Breast epithelium (tissue), 3 donors: ENCODE data around the gene MAP3K5.

ENCODE experiments used
- CTCF ChIP-seq, 3 donors: fragments of 450-650 bp; IDR thresholded peaks; one replicate each; pipeline ENCODE4 v1.5.1; 2016 to 2017; ENCODE audit warnings: antibody characterized with exemption in 3 of 3, mild to moderate bottlenecking in 3 of 3, moderate library complexity in 3 of 3
- POLR2A ChIP-seq: fragments of 450-650 bp; IDR thresholded peaks from one replicate; pipeline ENCODE4 v1.6.1; 2016; ENCODE audit warnings: antibody characterized with exemption, mild to moderate bottlenecking, moderate library complexity

- TF ChIP-seq CTCF (IDR thresholded peaks at IDR 0.05) (no peak), POLR2A (no peak)
Measured at GRCh38 chr6:136593748-136594490, 198.4 kb downstream of the MAP3K5 start.
